K562 (cell line): ENCODE data around the gene HNF1B. TPM values are rescaled to one million over a fixed set of nuclear protein-coding genes. Genes with fewer than 3 reads are reported as not detected.

ENCODE experiments used
- ATAC-seq: fragments of 200-7000 bp; cut with Tn5 transposase; 3 replicates; pipeline ENCODE4 v1.9.1; 2020; ENCODE audit warnings: moderate library complexity
- BruUV-seq: library from RNA; stranded (reverse); fragments of 400-500 nt; replicated peaks from 2 replicates; lab custom pipeline; 2021; lab: Mats Ljungman, UMichigan
- CTCF ChIA-PET: fragments of 300-600 bp; formaldehyde crosslinking; extraction: SDS; loops from one replicate; lab custom pipeline; 2021; ENCODE audit warnings: low intra/inter-chr PET ratio; lab: Yijun Ruan, JAX
- POLR2A ChIA-PET: fragments of 300-600, 350-650 bp; sonication (Branson Sonifier 250); formaldehyde crosslinking; extraction: SDS; loops from one replicate; lab custom pipeline; 2021; ENCODE audit warnings: antibody characterized with exemption, inconsistent platforms; lab: Yijun Ruan, JAX
- DNase-seq, 4 experiments: peaks; one replicate each; pipeline versions ENCODE4 v3.0.0 to v3.0.0-alpha.2; 2011 to 2018; ENCODE audit warnings: low spot score in 3 of 4, mixed read lengths in 3 of 4; ENCODE audit errors: extremely low read depth in 1 of 4
- FAIRE-seq: peaks from 2 replicates; lab custom pipeline; 2011; peaks lifted over from hg19 to GRCh38; lab: Jason Lieb, UNC
- H2AFZ ChIP-seq: 2 replicates; pipeline ENCODE4 v1.6.0; 2011; ENCODE audit warnings: low read depth, low read length, control low read depth, inconsistent platforms
- H3K27ac ChIP-seq: fragments of 200-600 bp; 3 replicates; pipeline ENCODE4 v1.8.0; 2011; ENCODE audit warnings: low read depth, mild to moderate bottlenecking, control low read depth, inconsistent platforms, low read length, moderate library complexity, mixed read lengths; ENCODE audit errors: extremely low read depth
- H3K27me3 ChIP-seq, 2 experiments: fragments of 300-600 bp in 1 of 2; 2 replicates in 1 of 2; 3 replicates in 1 of 2; pipeline versions ENCODE4 v1.6.0 to v1.8.0; 2011; ENCODE audit warnings: inconsistent platforms in 2 of 2, low read length in 2 of 2, mild to moderate bottlenecking in 1 of 2, mixed read lengths in 1 of 2, moderate library complexity in 1 of 2; ENCODE audit not compliant: control insufficient read depth in 2 of 2, insufficient read depth in 2 of 2
- H3K36me3 ChIP-seq: fragments of 300-600 bp; 3 replicates; pipeline ENCODE4 v1.8.0; 2011; ENCODE audit warnings: mild to moderate bottlenecking, low read length, inconsistent platforms; ENCODE audit not compliant: control insufficient read depth, insufficient read depth
- H3K4me1 ChIP-seq, 2 experiments: fragments of 200-600 bp in 1 of 2; replicated peaks in 1 of 2; 2 replicates in 1 of 2; 3 replicates in 1 of 2; pipeline versions ENCODE4 v1.5.1 to v1.8.0; 2011; ENCODE audit warnings: inconsistent platforms in 2 of 2, low read length in 2 of 2, mild to moderate bottlenecking in 1 of 2, mixed read lengths in 1 of 2, moderate library complexity in 1 of 2; ENCODE audit not compliant: control insufficient read depth in 2 of 2, insufficient read depth in 2 of 2
- H3K4me2 ChIP-seq: 2 replicates; pipeline ENCODE4 v1.6.1; 2011; ENCODE audit warnings: low read length, control low read depth, inconsistent platforms, mixed read lengths; ENCODE audit not compliant: insufficient read depth
- H3K4me3 ChIP-seq: fragments of 200-600 bp; sonication (generic), shearing (Covaris generic); 2 replicates; pipeline ENCODE4 v1.5.1; 2016; ENCODE audit warnings: control low read depth, inconsistent platforms
- H3K79me2 ChIP-seq: fragments of 200-600 bp; 3 replicates; pipeline ENCODE4 v1.8.0; 2011; ENCODE audit warnings: low read length, inconsistent platforms; ENCODE audit not compliant: control insufficient read depth, insufficient read depth
- H3K9ac ChIP-seq, 2 experiments: 2 replicates each; pipeline versions ENCODE4 v1.6.0 to v1.6.1; 2011; ENCODE audit warnings: low read depth in 2 of 2, low read length in 2 of 2, control low read depth in 1 of 2, inconsistent platforms in 1 of 2, mild to moderate bottlenecking in 1 of 2, mixed read lengths in 1 of 2; ENCODE audit not compliant: insufficient read depth in 1 of 2
- H3K9me1 ChIP-seq: one replicate; pipeline ENCODE4 v1.6.0; 2011; ENCODE audit warnings: inconsistent platforms, mild to moderate bottlenecking, low read length, moderate library complexity; ENCODE audit not compliant: control insufficient read depth, insufficient read depth
- H3K9me3 ChIP-seq: replicated peaks from 2 replicates; pipeline ENCODE4 v1.5.1; 2011; ENCODE audit warnings: low read depth, low read length, inconsistent platforms; ENCODE audit not compliant: control insufficient read depth, insufficient read depth
- H4K20me1 ChIP-seq: replicated peaks from 2 replicates; pipeline ENCODE4 v1.6.1; 2011; ENCODE audit warnings: low read length, inconsistent platforms, mixed read lengths; ENCODE audit not compliant: control insufficient read depth, insufficient read depth
- CHD2 ChIP-seq: IDR thresholded peaks from 2 replicates; pipeline ENCODE4 v1.6.1; 2011; ENCODE audit warnings: low read depth, low read length
- KDM2B ChIP-seq: fragments of 250-450 bp; sonication (Bioruptor Pico); IDR thresholded peaks from 2 replicates; pipeline ENCODE4 v1.8.0; 2021; ENCODE audit warnings: mild to moderate bottlenecking, moderate library complexity
- MAFK ChIP-seq: IDR thresholded peaks from 2 replicates; pipeline ENCODE4 v1.6.1; 2011; ENCODE audit warnings: low read length, improper control_type of control experiment
- MCM7 ChIP-seq, 2 experiments: fragments of 450-650 bp; IDR thresholded peaks; 2 replicates each; pipeline ENCODE4 v1.6.1; 2016 to 2018
- MIER1 ChIP-seq: fragments of 450-650 bp; IDR thresholded peaks from 2 replicates; pipeline ENCODE4 v1.6.1; 2016; ENCODE audit warnings: antibody characterized with exemption, mild to moderate bottlenecking, low read depth
- PCBP1 ChIP-seq: fragments of 200-400 bp; formaldehyde crosslinking; IDR thresholded peaks from 2 replicates; pipeline ENCODE4 v1.6.1; 2018; ENCODE audit warnings: mild to moderate bottlenecking, low read depth, low read length; ENCODE audit not compliant: poor library complexity, severe bottlenecking
- RERE ChIP-seq: sonication (generic); formaldehyde crosslinking; IDR thresholded peaks from 2 replicates; pipeline ENCODE4 v1.8.0; 2023; ENCODE audit warnings: missing genetic modification reagents, mild to moderate bottlenecking, borderline replicate concordance
- U2AF2 ChIP-seq: fragments of 200-400 bp; formaldehyde crosslinking; optimal IDR thresholded peaks from 2 replicates; pipeline ENCODE3; 2017; ENCODE audit warnings: low read depth, mild to moderate bottlenecking, low read length
- ZKSCAN8 ChIP-seq: fragments of 200-800 bp; sonication (Bioruptor generic); IDR thresholded peaks from 2 replicates; pipeline ENCODE4 v1.6.1; 2016; ENCODE audit warnings: missing genetic modification characterization, missing compliant biosample characterization
- ZNF586 ChIP-seq: fragments of 450-650 bp; formaldehyde crosslinking; conservative IDR thresholded peaks from 2 replicates; pipeline ENCODE4 v1.4.0; 2020; ENCODE audit warnings: mild to moderate bottlenecking, moderate library complexity
- WGBS: fragments of 100-300 bp; shearing (Covaris generic); methylation state at CpG from one replicate; pipeline ENCODE4 v1.1.6; 2016; ENCODE audit warnings: low coverage, mixed read lengths; ENCODE audit not compliant: insufficient coverage; ENCODE audit errors: missing lambda C conversion rate; 5-methylcytosine and 5-hydroxymethylcytosine counted together
- in situ Hi-C: fragments of 300-500 bp; cut with MboI; formaldehyde crosslinking; loops from 4 replicates; pipeline ENCODE4 v1.15.0; 2018; ENCODE audit warnings: inconsistent platforms, mixed read lengths
- intact Hi-C: fragments of 100-400 bp; cut with micrococcal nuclease; formaldehyde crosslinking; loops from 2 replicates; pipeline ENCODE4 v1.14.2; 2022
- polyA plus RNA-seq, 8 experiments: library from polyadenylated mRNA; depleted of rRNA in 4 of 8; stranded (reverse) in 5 of 8; unstranded in 3 of 8; fragments of >200 nt; fragmentation: Nextera tagmentation in 2 of 8; fragmentation: Illumina TruSeq in 1 of 8; extraction: Ambion mirVana in 2 of 8; extraction: Trizol in 1 of 8; gene quantifications; 2 replicates each; pipeline versions ENCODE4 v1.2.1 to v1.2.3, GENCODE V29; 2011 to 2014; ENCODE audit warnings: inconsistent platforms in 1 of 8, missing spikeins in 1 of 8
- total RNA-seq, 7 experiments: library from RNA; depleted of rRNA in 6 of 7; stranded (reverse); fragments of >200 nt in 6 of 7; fragmentation: Illumina TruSeq in 2 of 7; extraction: Trizol in 2 of 7; gene quantifications; 2 replicates each; pipeline versions ENCODE4 v1.2.1 to v1.2.3, GENCODE V29; 2011 to 2021; ENCODE audit warnings: low replicate concordance in 1 of 7
- TF ChIP-seq, protein P1 (sequence below): fragments of 250-450 bp; sonication (Bioruptor Pico); IDR thresholded peaks from 2 replicates; pipeline ENCODE4 v1.5.1; 2021; ENCODE audit warnings: mild to moderate bottlenecking
- TF ChIP-seq, protein P2 (sequence below): fragments of 250-450 bp; sonication (Bioruptor Pico); IDR thresholded peaks from 2 replicates; pipeline ENCODE4 v1.6.1; 2021; ENCODE audit warnings: mild to moderate bottlenecking

Gene HNF1B
- total and polyA plus RNA-seq, 9 of the 15 experiments (the other 6 are each of a cell fraction or from before 2014, with no cell fraction given): not detected

- no peak for ATAC-seq
- Histone ChIP-seq H3K9me3 (no peaks in the 10 kb centered on the region), H3K27me3 (peaks cover 22 to 47% of the 10 kb centered on the region in 2 experiments; a peak in 4 of 5 replicates), H3K4me1 (no peaks in the 10 kb centered on the region), H3K4me2 (no peak overlapping the region), H3K79me2 (no peaks in the 10 kb centered on the region), H3K9me1 (no peaks in the 10 kb centered on the region)
- intact Hi-C loops: loop anchor here (5.0 to 10.0 kb wide), 3 partner anchors 52 to 418 kb away; partner anchors contain the start of gene C17orf78
- FAIRE-seq: no peak
- no peak for DNase-seq
- CTCF ChIA-PET: no interaction called here
- TF ChIP-seq PCBP1 (no peak), U2AF2 (no peak), MAFK (no peak), KDM2B (CRISPR knock-in tag) (no peak), CHD2 (no peak), MIER1 (no peak), MCM7 (IDR thresholded peaks at IDR 0.05) (no peak), ZKSCAN8 (CRISPR knock-in tag) (no peak), ZNF586 (CRISPR knock-in tag) (no peak), RERE (CRISPR knock-in tag) (no peak)
- TF ChIP-seq, protein P1, sequence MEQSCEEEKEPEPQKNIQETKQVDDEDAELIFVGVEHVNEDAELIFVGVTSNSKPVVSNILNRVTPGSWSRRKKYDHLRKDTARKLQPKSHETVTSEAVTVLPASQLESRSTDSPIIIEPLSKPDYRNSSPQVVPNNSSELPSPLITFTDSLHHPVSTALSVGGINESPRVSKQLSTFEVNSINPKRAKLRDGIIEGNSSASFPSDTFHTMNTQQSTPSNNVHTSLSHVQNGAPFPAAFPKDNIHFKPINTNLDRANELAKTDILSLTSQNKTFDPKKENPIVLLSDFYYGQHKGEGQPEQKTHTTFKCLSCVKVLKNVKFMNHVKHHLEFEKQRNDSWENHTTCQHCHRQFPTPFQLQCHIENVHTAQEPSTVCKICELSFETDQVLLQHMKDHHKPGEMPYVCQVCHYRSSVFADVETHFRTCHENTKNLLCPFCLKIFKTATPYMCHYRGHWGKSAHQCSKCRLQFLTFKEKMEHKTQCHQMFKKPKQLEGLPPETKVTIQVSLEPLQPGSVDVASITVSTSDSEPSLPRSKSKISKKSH (CRISPR knock-in tag): no peak
- TF ChIP-seq, protein P2, sequence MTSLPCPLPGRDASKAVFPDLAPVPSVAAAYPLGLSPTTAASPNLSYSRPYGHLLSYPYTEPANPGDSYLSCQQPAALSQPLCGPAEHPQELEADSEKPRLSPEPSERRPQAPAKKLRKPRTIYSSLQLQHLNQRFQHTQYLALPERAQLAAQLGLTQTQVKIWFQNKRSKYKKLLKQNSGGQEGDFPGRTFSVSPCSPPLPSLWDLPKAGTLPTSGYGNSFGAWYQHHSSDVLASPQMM: no peak
- TF ChIP-seq, all 486 proteins: peak for 0
- no peak overlapping the region for H2AFZ ChIP-seq
- WGBS: 0% methylated on average over 2 of the region's 2 CpGs
- H3K4me3 ChIP-seq: no peak overlapping the region
- H3K9ac ChIP-seq: no peak overlapping the region
- no peaks in the 10 kb centered on the region for H3K36me3 ChIP-seq
- H3K27ac ChIP-seq: no peak overlapping the region
- BruUV-seq: no TSS peak
- POLR2A ChIA-PET: no interaction called here
- H4K20me1 ChIP-seq: no peaks in the 10 kb centered on the region
- in situ Hi-C loops: no loop called here
These were observed 47.9 kb upstream of the HNF1B start for GRCh38 chr17:37792787-37793186.
